Neural cell (in vitro differentiated cells): Measurements from ENCODE around the gene TRIM44. TPM values are rescaled to one million over a fixed set of nuclear protein-coding genes. Genes with fewer than 3 reads are reported as not detected.
"Not testable (repeated sequence)": the region's sequence is repeated elsewhere in the genome, so short reads cannot be mapped to it uniquely, and the experiment has no call there.

Experiments used
- H2AFZ ChIP-seq: fragments of 200-600, 300-800 bp; sonication (generic), shearing (Covaris generic); 2 replicates; pipeline ENCODE4 v1.6.0; 2014; ENCODE audit warnings: low read depth, mild to moderate bottlenecking, antibody characterized with exemption, low read length, moderate library complexity
- H3F3A ChIP-seq: fragments of 200-600 bp; shearing (Covaris generic); 2 replicates; pipeline ENCODE4 v1.6.1; 2016; ENCODE audit warnings: mild to moderate bottlenecking, moderate library complexity, mixed read lengths, antibody characterized with exemption, low read length; ENCODE audit not compliant: insufficient read depth, poor library complexity, severe bottlenecking
- H3K27ac ChIP-seq: fragments of 200-600, 300-800 bp; sonication (generic), shearing (Covaris generic); 2 replicates; pipeline ENCODE4 v1.5.1; 2014; ENCODE audit warnings: mild to moderate bottlenecking, low read length, moderate library complexity
- H3K27me3 ChIP-seq: fragments of 300-800, 200-600 bp; sonication (generic), shearing (Covaris generic); 2 replicates; pipeline ENCODE4 v1.6.0; 2014; ENCODE audit warnings: mild to moderate bottlenecking, low read depth, low read length, moderate library complexity; ENCODE audit not compliant: insufficient read depth
- H3K36me3 ChIP-seq: fragments of 300-800, 200-600 bp; sonication (generic), shearing (Covaris generic); 2 replicates; pipeline ENCODE4 v1.5.1; 2014; ENCODE audit warnings: mild to moderate bottlenecking, antibody characterized with exemption, low read length, moderate library complexity; ENCODE audit not compliant: insufficient read depth
- H3K4me2 ChIP-seq: fragments of 300-800, 200-600 bp; sonication (generic), shearing (Covaris generic); 2 replicates; pipeline ENCODE4 v1.6.0; 2014; ENCODE audit warnings: mild to moderate bottlenecking, low read length
- H3K4me3 ChIP-seq: fragments of 300-800, 200-600 bp; sonication (generic), shearing (Covaris generic); 2 replicates; pipeline ENCODE4 v1.5.1; 2014; ENCODE audit warnings: mild to moderate bottlenecking, low read length, moderate library complexity
- H3K79me2 ChIP-seq: fragments of 200-600 bp; shearing (Covaris generic); replicated peaks from 2 replicates; pipeline ENCODE4 v1.6.0; 2014; ENCODE audit warnings: mild to moderate bottlenecking, low read length, moderate library complexity; ENCODE audit not compliant: insufficient read depth
- H3K9ac ChIP-seq: fragments of 300-800, 200-600 bp; sonication (generic), shearing (Covaris generic); 2 replicates; pipeline ENCODE4 v1.6.1; 2016; ENCODE audit warnings: mild to moderate bottlenecking, low read length, mixed read lengths
- H3K9me2 ChIP-seq: fragments of 200-600 bp; shearing (Covaris generic); 2 replicates; pipeline ENCODE4 v1.6.1; 2016; ENCODE audit warnings: mild to moderate bottlenecking, low read length, mixed read lengths; ENCODE audit not compliant: insufficient read depth
- H3K9me3 ChIP-seq: fragments of 200-600, 300-800 bp; sonication (generic), shearing (Covaris generic); 2 replicates; pipeline ENCODE4 v1.6.1; 2016; ENCODE audit warnings: mild to moderate bottlenecking, mixed run types, low read length, moderate library complexity, mixed read lengths
- H4K20me1 ChIP-seq: fragments of 200-600 bp; shearing (Covaris generic); 2 replicates; pipeline ENCODE4 v1.6.1; 2016; ENCODE audit warnings: mild to moderate bottlenecking, mixed run types; ENCODE audit not compliant: insufficient read depth
- EP300 ChIP-seq: fragments of 450-650 bp; conservative IDR thresholded peaks from 2 replicates; pipeline ENCODE4 v1.6.1; 2014; ENCODE audit warnings: antibody characterized with exemption, mild to moderate bottlenecking, moderate library complexity; ENCODE audit not compliant: poor library complexity, severe bottlenecking
- EZH2 ChIP-seq: fragments of 200-600, 300-800 bp; shearing (Covaris generic), sonication (generic); IDR thresholded peaks from 2 replicates; pipeline ENCODE4 v1.6.1; 2014; ENCODE audit warnings: antibody characterized with exemption, low read length, borderline replicate concordance, mild to moderate bottlenecking; ENCODE audit not compliant: insufficient read depth, poor library complexity, severe bottlenecking
- MXI1 ChIP-seq: fragments of 450-650 bp; conservative IDR thresholded peaks from 2 replicates; pipeline ENCODE4 v1.6.1; 2014; ENCODE audit warnings: antibody characterized with exemption, mild to moderate bottlenecking; ENCODE audit not compliant: poor library complexity, severe bottlenecking
- POLR2AphosphoS5 ChIP-seq: IDR thresholded peaks from 2 replicates; pipeline ENCODE4 v1.6.1; 2012
- RAD21 ChIP-seq: fragments of 450-650 bp; conservative IDR thresholded peaks from 2 replicates; pipeline ENCODE4 v1.6.1; 2014; ENCODE audit warnings: antibody characterized with exemption, mild to moderate bottlenecking, moderate library complexity
- SMC3 ChIP-seq: fragments of 450-650 bp; conservative IDR thresholded peaks from 2 replicates; pipeline ENCODE4 v1.6.1; 2014; ENCODE audit warnings: antibody characterized with exemption, mild to moderate bottlenecking, moderate library complexity; ENCODE audit not compliant: poor library complexity
- TAF1 ChIP-seq: IDR thresholded peaks from 2 replicates; pipeline ENCODE4 v1.6.1; 2012; ENCODE audit warnings: low read depth
- polyA plus RNA-seq: library from polyadenylated mRNA; depleted of rRNA; stranded (reverse); fragments of >200 nt; gene quantifications from 2 replicates; pipeline ENCODE4 v1.2.3, GENCODE V29; 2014
- TF ChIP-seq, protein P1 (sequence below): fragments of 450-650 bp; IDR thresholded peaks from 2 replicates; pipeline ENCODE4 v1.5.1; 2014; ENCODE audit warnings: antibody characterized with exemption, mild to moderate bottlenecking, moderate library complexity; ENCODE audit not compliant: poor library complexity, severe bottlenecking
- TF ChIP-seq, protein P2 (sequence below): IDR thresholded peaks from 2 replicates; pipeline ENCODE4 v1.6.1; 2012; ENCODE audit warnings: borderline replicate concordance

TRIM44 gene
- polyA plus RNA-seq, 1 donor from 2014 or later = 14.9 TPM

- Histone ChIP-seq H4K20me1 (no peaks in the 10 kb centered on the region), H3F3A (peaks cover 2% of the 10 kb centered on the region), H3K27ac (no peak overlapping the region), H3K9me3 (peaks cover 5% of the 10 kb centered on the region), H3K4me3 (no peak overlapping the region), H3K9ac (no peak overlapping the region), H3K36me3 (no peaks in the 10 kb centered on the region), H2AFZ (no peak overlapping the region), H3K79me2 (no peaks in the 10 kb centered on the region), H3K27me3 (no peaks in the 10 kb centered on the region), H3K4me2 (no peak overlapping the region), H3K9me2 (no peaks in the 10 kb centered on the region)
- TF ChIP-seq TAF1 = no peak
- TF ChIP-seq, protein P1, sequence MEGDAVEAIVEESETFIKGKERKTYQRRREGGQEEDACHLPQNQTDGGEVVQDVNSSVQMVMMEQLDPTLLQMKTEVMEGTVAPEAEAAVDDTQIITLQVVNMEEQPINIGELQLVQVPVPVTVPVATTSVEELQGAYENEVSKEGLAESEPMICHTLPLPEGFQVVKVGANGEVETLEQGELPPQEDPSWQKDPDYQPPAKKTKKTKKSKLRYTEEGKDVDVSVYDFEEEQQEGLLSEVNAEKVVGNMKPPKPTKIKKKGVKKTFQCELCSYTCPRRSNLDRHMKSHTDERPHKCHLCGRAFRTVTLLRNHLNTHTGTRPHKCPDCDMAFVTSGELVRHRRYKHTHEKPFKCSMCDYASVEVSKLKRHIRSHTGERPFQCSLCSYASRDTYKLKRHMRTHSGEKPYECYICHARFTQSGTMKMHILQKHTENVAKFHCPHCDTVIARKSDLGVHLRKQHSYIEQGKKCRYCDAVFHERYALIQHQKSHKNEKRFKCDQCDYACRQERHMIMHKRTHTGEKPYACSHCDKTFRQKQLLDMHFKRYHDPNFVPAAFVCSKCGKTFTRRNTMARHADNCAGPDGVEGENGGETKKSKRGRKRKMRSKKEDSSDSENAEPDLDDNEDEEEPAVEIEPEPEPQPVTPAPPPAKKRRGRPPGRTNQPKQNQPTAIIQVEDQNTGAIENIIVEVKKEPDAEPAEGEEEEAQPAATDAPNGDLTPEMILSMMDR = no peak
- no peak for TF ChIP-seq SMC3
- TF ChIP-seq EZH2 = no peak
- no peak for TF ChIP-seq MXI1
- TF ChIP-seq, protein P2, sequence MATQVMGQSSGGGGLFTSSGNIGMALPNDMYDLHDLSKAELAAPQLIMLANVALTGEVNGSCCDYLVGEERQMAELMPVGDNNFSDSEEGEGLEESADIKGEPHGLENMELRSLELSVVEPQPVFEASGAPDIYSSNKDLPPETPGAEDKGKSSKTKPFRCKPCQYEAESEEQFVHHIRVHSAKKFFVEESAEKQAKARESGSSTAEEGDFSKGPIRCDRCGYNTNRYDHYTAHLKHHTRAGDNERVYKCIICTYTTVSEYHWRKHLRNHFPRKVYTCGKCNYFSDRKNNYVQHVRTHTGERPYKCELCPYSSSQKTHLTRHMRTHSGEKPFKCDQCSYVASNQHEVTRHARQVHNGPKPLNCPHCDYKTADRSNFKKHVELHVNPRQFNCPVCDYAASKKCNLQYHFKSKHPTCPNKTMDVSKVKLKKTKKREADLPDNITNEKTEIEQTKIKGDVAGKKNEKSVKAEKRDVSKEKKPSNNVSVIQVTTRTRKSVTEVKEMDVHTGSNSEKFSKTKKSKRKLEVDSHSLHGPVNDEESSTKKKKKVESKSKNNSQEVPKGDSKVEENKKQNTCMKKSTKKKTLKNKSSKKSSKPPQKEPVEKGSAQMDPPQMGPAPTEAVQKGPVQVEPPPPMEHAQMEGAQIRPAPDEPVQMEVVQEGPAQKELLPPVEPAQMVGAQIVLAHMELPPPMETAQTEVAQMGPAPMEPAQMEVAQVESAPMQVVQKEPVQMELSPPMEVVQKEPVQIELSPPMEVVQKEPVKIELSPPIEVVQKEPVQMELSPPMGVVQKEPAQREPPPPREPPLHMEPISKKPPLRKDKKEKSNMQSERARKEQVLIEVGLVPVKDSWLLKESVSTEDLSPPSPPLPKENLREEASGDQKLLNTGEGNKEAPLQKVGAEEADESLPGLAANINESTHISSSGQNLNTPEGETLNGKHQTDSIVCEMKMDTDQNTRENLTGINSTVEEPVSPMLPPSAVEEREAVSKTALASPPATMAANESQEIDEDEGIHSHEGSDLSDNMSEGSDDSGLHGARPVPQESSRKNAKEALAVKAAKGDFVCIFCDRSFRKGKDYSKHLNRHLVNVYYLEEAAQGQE = no peak
- no peak for TF ChIP-seq RAD21
- no peak for TF ChIP-seq EP300
- TF ChIP-seq POLR2AphosphoS5 = no peak
These were observed 173.6 kb downstream of the TRIM44 start for GRCh38 chr11:35836205-35836604.

GRCh38 chr11:35838071-35838470 is 175.5 kb downstream of the TRIM44 start:
- Histone ChIP-seq H3K9ac (no peak overlapping the region), H3K27me3 (no peaks in the 10 kb centered on the region), H4K20me1 (no peaks in the 10 kb centered on the region), H3F3A (peaks cover 2% of the 10 kb centered on the region), H3K9me3 (no peaks in the 10 kb centered on the region), H3K4me3 (no peak overlapping the region), H3K79me2 (no peaks in the 10 kb centered on the region), H2AFZ (no peak overlapping the region), H3K4me2 (no peak overlapping the region), H3K27ac (no peak overlapping the region), H3K9me2 (no peaks in the 10 kb centered on the region), H3K36me3 (no peaks in the 10 kb centered on the region)
- no peak for TF ChIP-seq MXI1
- TF ChIP-seq, protein P2 = no peak
- TF ChIP-seq RAD21 = no peak
- no peak for TF ChIP-seq EP300
- TF ChIP-seq, protein P1 = no peak
- TF ChIP-seq SMC3 = no peak
- TF ChIP-seq EZH2 = no peak
- TF ChIP-seq POLR2AphosphoS5 = no peak
- TF ChIP-seq TAF1 = no peak

DNA sequence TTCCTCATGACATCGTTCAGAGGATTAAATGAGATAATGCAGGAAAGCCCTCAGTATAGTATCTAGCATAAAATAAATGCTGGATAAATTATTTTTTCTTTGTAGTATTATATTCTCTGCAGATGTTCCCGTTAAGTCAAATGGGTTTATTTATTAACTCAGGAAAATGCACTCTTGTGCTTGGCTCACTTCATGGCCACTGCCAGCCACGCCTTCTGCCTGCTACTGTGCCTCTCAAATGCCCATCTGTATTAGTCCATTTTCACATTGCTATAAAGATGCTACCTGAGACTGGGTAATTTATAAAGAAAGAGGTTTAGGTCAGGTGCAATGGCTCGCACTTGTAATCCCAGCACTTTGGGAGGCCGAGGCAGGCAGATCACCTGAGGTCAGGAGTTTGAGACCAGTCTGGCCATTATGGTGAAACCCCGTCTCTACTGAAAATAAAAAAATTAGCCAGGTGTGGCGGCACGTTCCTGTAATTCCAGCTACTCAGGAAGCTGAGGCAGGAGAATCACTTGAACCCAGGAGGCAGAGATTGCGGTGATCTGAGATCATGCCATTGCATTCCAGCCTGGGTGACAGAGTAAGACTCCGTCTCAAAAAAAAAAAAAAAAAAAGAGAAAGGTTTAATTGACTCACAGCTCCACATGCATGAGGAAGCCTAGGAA is 176.3 kb downstream of the TRIM44 start:
- H3K36me3 ChIP-seq, H3K9ac ChIP-seq, H3K9me2 ChIP-seq, H3K27me3 ChIP-seq, H2AFZ ChIP-seq, H3F3A ChIP-seq, H4K20me1 ChIP-seq, H3K79me2 ChIP-seq, H3K4me2 ChIP-seq, H3K27ac ChIP-seq, H3K9me3 ChIP-seq, H3K4me3 ChIP-seq: not testable (repeated sequence)
